ENCODE measurements around the gene NUDT4. TPM values are rescaled to one million over a fixed set of nuclear protein-coding genes. Genes with fewer than 3 reads are reported as not detected.
A peak's percentile ranks its signal among the peaks of the same experiment; 100 is the strongest.

Gene NUDT4
- total RNA-seq, 1 experiment from 2014 or later, result 93.8 TPM

DNA sequence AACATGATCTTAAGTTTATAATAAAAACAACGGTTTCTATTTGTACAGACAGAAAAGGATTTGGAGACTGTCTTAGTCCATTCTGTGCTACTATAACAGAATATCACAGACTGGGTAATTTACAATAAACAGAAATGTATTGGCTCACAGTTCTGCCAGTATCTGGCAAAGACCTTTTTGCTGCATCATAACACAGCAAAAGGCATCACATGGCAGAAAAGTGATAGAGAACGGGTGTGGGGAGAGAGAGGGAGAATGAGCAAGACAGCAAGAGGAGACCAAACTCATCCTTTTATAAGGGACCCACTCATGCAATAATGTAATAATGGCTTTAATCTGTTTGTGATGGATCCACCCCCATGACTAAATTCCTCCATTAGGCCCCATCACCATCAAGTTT lies 17.0 kb upstream of the NUDT4 start:
- no peak for TF ChIP-seq EZH2 (IDR thresholded peaks at IDR 0.05; ENCODE audit: borderline replicate concordance, low read depth, low read length, poor library complexity, severe bottlenecking)
- TF ChIP-seq, protein P1, sequence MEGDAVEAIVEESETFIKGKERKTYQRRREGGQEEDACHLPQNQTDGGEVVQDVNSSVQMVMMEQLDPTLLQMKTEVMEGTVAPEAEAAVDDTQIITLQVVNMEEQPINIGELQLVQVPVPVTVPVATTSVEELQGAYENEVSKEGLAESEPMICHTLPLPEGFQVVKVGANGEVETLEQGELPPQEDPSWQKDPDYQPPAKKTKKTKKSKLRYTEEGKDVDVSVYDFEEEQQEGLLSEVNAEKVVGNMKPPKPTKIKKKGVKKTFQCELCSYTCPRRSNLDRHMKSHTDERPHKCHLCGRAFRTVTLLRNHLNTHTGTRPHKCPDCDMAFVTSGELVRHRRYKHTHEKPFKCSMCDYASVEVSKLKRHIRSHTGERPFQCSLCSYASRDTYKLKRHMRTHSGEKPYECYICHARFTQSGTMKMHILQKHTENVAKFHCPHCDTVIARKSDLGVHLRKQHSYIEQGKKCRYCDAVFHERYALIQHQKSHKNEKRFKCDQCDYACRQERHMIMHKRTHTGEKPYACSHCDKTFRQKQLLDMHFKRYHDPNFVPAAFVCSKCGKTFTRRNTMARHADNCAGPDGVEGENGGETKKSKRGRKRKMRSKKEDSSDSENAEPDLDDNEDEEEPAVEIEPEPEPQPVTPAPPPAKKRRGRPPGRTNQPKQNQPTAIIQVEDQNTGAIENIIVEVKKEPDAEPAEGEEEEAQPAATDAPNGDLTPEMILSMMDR (conservative IDR thresholded peaks at IDR 0.05; ENCODE audit: low read depth, low read length), result no peak
- H3K27ac ChIP-seq (ENCODE audit: low read depth, low read length, poor library complexity, severe bottlenecking), result no peak overlapping the region
- no peak for DNase-seq (ENCODE audit: low spot score)
- no peaks in the 10 kb centered on the region for H3K36me3 ChIP-seq (ENCODE audit: insufficient read depth, low read length, poor library complexity, severe bottlenecking)
- no peaks in the 10 kb centered on the region for H3K4me1 ChIP-seq (ENCODE audit: insufficient read depth, low read length, poor library complexity, severe bottlenecking)
- intact Hi-C loops (cut with micrococcal nuclease; ENCODE audit: unreplicated experiment), result no loop called here
- no peaks in the 10 kb centered on the region for H3K27me3 ChIP-seq (replicated peaks; ENCODE audit: insufficient read depth, low read depth, low read length, poor library complexity)
- no peak overlapping the region for H3K4me3 ChIP-seq (ENCODE audit: low read depth, low read length, poor library complexity, severe bottlenecking)
- CTCF ChIA-PET, result no interaction called here
- BruUV-seq (replicated peaks), result no TSS peak
- POLR2A ChIA-PET (ENCODE audit: low non-redundant PET), result no interaction called here
- no peaks in the 10 kb centered on the region for H3K9me3 ChIP-seq (ENCODE audit: low read depth, low read length, poor library complexity, severe bottlenecking)

DNA sequence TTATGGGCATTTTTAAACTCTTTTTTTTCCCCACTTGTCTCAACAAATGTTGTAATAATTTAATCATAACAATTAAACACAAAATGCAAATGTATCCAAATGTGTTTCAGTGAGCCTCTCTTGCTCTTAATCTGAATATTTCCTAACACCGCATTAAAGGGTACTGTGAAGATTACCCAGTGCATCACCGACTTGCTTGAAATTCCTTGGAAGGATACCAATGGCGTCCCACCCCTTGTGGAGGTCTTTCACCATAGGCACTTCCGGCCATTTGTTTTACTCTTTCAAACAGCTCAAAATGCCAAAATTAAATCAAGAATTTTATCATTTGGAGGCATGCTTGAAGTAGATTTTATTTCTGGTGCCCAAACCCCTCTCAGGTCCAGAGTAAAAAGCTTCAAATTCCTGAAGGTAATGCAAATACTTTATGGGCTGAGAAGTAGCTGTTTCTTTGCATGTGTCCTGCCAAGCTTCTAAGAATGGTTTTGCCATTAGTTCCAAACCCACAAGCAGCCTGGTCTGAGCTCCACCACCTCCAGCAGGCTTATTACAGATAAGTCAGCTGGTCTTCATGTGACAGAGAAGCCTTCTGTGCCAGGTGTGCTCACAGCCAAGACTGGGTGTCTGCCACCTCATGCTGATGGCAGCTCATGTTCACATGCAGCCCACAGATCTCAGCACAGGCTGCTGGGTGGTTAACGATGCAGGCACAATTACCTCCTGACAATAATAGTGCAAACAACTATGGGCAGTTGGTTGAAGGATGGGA lies 16.4 kb upstream of the NUDT4 start:
- peak; percentile 47 for DNase-seq (ENCODE audit: low spot score)
- Histone ChIP-seq H3K27ac (ENCODE audit: low read depth, low read length, poor library complexity, severe bottlenecking) (no peak overlapping the region), H3K4me3 (ENCODE audit: low read depth, low read length, poor library complexity, severe bottlenecking) (no peak overlapping the region), H3K27me3 (replicated peaks; ENCODE audit: insufficient read depth, low read depth, low read length, poor library complexity) (no peaks in the 10 kb centered on the region), H3K36me3 (ENCODE audit: insufficient read depth, low read length, poor library complexity, severe bottlenecking) (no peaks in the 10 kb centered on the region), H3K4me1 (ENCODE audit: insufficient read depth, low read length, poor library complexity, severe bottlenecking) (no peaks in the 10 kb centered on the region), H3K9me3 (ENCODE audit: low read depth, low read length, poor library complexity, severe bottlenecking) (no peaks in the 10 kb centered on the region)
- intact Hi-C loops (cut with micrococcal nuclease; ENCODE audit: unreplicated experiment), result no loop called here
- BruUV-seq (replicated peaks), result no TSS peak
- TF ChIP-seq, protein P1 (conservative IDR thresholded peaks at IDR 0.05; ENCODE audit: low read depth, low read length), result no peak
- TF ChIP-seq EZH2 (IDR thresholded peaks at IDR 0.05; ENCODE audit: borderline replicate concordance, low read depth, low read length, poor library complexity, severe bottlenecking), result no peak
- ChIA-PET CTCF (no interaction called here), POLR2A (ENCODE audit: low non-redundant PET) (no interaction called here)

DNA sequence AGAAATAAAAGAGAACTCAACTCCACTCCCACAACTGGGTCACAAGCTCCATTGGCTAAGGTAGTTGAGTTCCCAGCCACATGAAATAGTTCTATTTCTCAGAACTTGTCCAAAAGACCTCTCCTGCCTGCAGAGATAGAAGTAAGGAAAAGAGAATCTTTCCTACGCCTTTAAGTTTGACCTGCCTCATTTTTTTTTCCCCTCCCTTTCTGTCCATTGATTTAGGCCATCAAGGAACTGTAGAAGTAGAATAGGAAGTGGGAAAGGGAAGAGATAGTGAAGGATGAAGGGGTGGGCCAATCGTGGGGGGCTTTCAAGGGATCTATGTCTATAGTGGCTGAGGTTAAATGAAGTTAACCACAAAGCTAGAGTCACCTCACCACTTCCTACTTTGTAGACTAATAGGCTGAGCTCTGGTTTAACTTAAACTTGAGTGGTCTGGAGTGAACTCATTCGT lies 13.9 kb upstream of the NUDT4 start:
- no peak overlapping the region for H3K27ac ChIP-seq (ENCODE audit: low read depth, low read length, poor library complexity, severe bottlenecking)
- POLR2A ChIA-PET (ENCODE audit: low non-redundant PET), result no interaction called here
- TF ChIP-seq, protein P1 (conservative IDR thresholded peaks at IDR 0.05; ENCODE audit: low read depth, low read length), result no peak
- no peak for TF ChIP-seq EZH2 (IDR thresholded peaks at IDR 0.05; ENCODE audit: borderline replicate concordance, low read depth, low read length, poor library complexity, severe bottlenecking)
- DNase-seq (ENCODE audit: low spot score), result no peak
- intact Hi-C loops (cut with micrococcal nuclease; ENCODE audit: unreplicated experiment), result no loop called here
- no peak overlapping the region for H3K4me3 ChIP-seq (ENCODE audit: low read depth, low read length, poor library complexity, severe bottlenecking)
- no peaks in the 10 kb centered on the region for H3K36me3 ChIP-seq (ENCODE audit: insufficient read depth, low read length, poor library complexity, severe bottlenecking)
- CTCF ChIA-PET, result no interaction called here
- no TSS peak for BruUV-seq (replicated peaks)
- no peaks in the 10 kb centered on the region for H3K4me1 ChIP-seq (ENCODE audit: insufficient read depth, low read length, poor library complexity, severe bottlenecking)
- no peaks in the 10 kb centered on the region for H3K9me3 ChIP-seq (ENCODE audit: low read depth, low read length, poor library complexity, severe bottlenecking)
- no peaks in the 10 kb centered on the region for H3K27me3 ChIP-seq (replicated peaks; ENCODE audit: insufficient read depth, low read depth, low read length, poor library complexity)
